Epithelial cell of prostate (primary cell): ENCODE results near the gene FCER2.

Source experiments
- DNase-seq: peaks from one replicate; pipeline ENCODE4 v3.0.0-alpha.2; 2011; ENCODE audit warnings: low read depth, low spot score
- H3K27ac ChIP-seq: fragments of 450-650 bp; 2 replicates; pipeline ENCODE4 v1.5.1; 2017; ENCODE audit warnings: mild to moderate bottlenecking

Gene FCER2

GRCh38 chr19:7734220-7735203, 32.6 kb upstream of the FCER2 start:
- no peak for DNase-seq
- H3K27ac ChIP-seq, result no peak overlapping the region

- H3K27ac ChIP-seq, result no peak overlapping the region
- no peak for DNase-seq
Observed at GRCh38 chr19:7733376-7733775, 31.4 kb upstream of the FCER2 start.

- no peak within 1 kb of the TSS for H3K27ac ChIP-seq
- no peak for DNase-seq
Observed at GRCh38 chr19:7732045-7732444, 30.1 kb upstream of the FCER2 start, which contains the start of gene CLEC4G. CLEC4G (minus strand) TSS chr19:7732110; CDS start chr19:7732102, 8 bp downstream.

- no peak for DNase-seq
- no peak overlapping the region for H3K27ac ChIP-seq
Observed at GRCh38 chr19:7731615-7732014, 29.7 kb upstream of the FCER2 start.

GRCh38 chr19:7731218-7731595, 29.3 kb upstream of the FCER2 start:
- no peak overlapping the region for H3K27ac ChIP-seq

GRCh38 chr19:7730286-7731217, 28.6 kb upstream of the FCER2 start:
- no peak for DNase-seq
- no peak overlapping the region for H3K27ac ChIP-seq

More at GRCh38 chr19:7731218-7731595, 29.3 kb upstream of the FCER2 start:
- no peak for DNase-seq

GRCh38 chr19:7729831-7730285, 27.9 kb upstream of the FCER2 start:
- H3K27ac ChIP-seq, result no peak overlapping the region
- DNase-seq, result no peak

GRCh38 chr19:7729211-7729610, 27.3 kb upstream of the FCER2 start:
- DNase-seq, result no peak
- H3K27ac ChIP-seq, result no peak overlapping the region

- DNase-seq, result no peak
- H3K27ac ChIP-seq, result no peak overlapping the region
Observed at GRCh38 chr19:7725791-7726190, 23.9 kb upstream of the FCER2 start.

- no peak overlapping the region for H3K27ac ChIP-seq
- DNase-seq, result no peak
Observed at GRCh38 chr19:7722231-7722651, 20.3 kb upstream of the FCER2 start.

- DNase-seq, result no peak
- no peak overlapping the region for H3K27ac ChIP-seq
Observed at GRCh38 chr19:7720351-7720750, 18.4 kb upstream of the FCER2 start.

GRCh38 chr19:7718668-7719067, 16.7 kb upstream of the FCER2 start:
- no peak overlapping the region for H3K27ac ChIP-seq
- no peak for DNase-seq

GRCh38 chr19:7716762-7717161, 14.8 kb upstream of the FCER2 start:
- no peak overlapping the region for H3K27ac ChIP-seq
- DNase-seq, result no peak

- DNase-seq, result no peak
- no peak overlapping the region for H3K27ac ChIP-seq
Observed at GRCh38 chr19:7715671-7716070, 13.7 kb upstream of the FCER2 start.

- no peak overlapping the region for H3K27ac ChIP-seq
Observed at GRCh38 chr19:7710616-7711015, 8.7 kb upstream of the FCER2 start.

GRCh38 chr19:7709932-7710460, 8.1 kb upstream of the FCER2 start:
- no peak overlapping the region for H3K27ac ChIP-seq
- DNase-seq, result no peak

More at GRCh38 chr19:7710616-7711015, 8.7 kb upstream of the FCER2 start:
- no peak for DNase-seq

- DNase-seq, result no peak
- H3K27ac ChIP-seq, result no peak overlapping the region
Observed at GRCh38 chr19:7706955-7707456, 5.1 kb upstream of the FCER2 start.

- no peak overlapping the region for H3K27ac ChIP-seq
Observed at GRCh38 chr19:7706188-7706954, 4.4 kb upstream of the FCER2 start.

GRCh38 chr19:7705387-7706187, 3.7 kb upstream of the FCER2 start:
- DNase-seq, result no peak
- no peak overlapping the region for H3K27ac ChIP-seq

More at GRCh38 chr19:7706188-7706954, 4.4 kb upstream of the FCER2 start:
- no peak for DNase-seq
